ENCODE results near the gene HOXA6.

The HOXA6 gene

DNA sequence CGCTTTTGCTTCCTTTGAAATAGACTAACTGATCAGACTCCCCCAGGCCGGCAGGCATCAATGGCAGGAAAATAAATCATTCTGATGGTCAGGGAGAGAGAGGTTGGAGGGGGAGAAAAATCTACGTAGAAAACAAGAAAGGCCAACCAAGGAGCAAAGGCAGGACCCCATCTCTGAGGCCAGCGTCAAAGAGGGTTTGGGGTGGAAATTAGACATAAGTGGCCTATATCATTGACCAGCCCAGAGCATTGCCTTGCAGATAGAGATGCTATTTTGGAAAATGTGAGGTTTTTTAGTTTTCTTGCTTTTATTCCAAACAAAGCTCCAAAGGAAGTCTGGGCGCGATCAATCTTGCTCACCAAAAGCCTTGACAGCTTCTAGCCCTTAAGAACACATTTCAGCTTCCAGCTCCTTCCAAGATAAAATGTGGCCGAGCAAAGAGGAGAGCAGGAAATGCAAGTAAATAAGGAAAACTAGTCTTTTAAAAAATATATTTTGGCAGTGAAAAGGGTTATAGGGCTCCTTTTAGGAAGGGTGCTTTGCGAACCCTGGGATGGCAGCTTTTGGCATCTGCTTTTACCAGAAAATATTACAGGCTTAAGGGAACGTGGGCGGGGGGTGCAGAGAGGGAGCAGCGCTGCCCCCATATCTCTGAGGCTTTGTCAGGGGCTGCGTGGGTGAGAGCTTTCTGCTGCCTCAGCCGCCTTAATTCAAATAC is 43.1 kb downstream of the HOXA6 start:
- TF ChIP-seq, protein P1, sequence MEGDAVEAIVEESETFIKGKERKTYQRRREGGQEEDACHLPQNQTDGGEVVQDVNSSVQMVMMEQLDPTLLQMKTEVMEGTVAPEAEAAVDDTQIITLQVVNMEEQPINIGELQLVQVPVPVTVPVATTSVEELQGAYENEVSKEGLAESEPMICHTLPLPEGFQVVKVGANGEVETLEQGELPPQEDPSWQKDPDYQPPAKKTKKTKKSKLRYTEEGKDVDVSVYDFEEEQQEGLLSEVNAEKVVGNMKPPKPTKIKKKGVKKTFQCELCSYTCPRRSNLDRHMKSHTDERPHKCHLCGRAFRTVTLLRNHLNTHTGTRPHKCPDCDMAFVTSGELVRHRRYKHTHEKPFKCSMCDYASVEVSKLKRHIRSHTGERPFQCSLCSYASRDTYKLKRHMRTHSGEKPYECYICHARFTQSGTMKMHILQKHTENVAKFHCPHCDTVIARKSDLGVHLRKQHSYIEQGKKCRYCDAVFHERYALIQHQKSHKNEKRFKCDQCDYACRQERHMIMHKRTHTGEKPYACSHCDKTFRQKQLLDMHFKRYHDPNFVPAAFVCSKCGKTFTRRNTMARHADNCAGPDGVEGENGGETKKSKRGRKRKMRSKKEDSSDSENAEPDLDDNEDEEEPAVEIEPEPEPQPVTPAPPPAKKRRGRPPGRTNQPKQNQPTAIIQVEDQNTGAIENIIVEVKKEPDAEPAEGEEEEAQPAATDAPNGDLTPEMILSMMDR (IDR thresholded peaks at IDR 0.05) = no peak
- H3K4me3 ChIP-seq = no peak overlapping the region
- no peak for DNase-seq (ENCODE audit: low spot score)
- no peak overlapping the region for H3K27ac ChIP-seq

DNA sequence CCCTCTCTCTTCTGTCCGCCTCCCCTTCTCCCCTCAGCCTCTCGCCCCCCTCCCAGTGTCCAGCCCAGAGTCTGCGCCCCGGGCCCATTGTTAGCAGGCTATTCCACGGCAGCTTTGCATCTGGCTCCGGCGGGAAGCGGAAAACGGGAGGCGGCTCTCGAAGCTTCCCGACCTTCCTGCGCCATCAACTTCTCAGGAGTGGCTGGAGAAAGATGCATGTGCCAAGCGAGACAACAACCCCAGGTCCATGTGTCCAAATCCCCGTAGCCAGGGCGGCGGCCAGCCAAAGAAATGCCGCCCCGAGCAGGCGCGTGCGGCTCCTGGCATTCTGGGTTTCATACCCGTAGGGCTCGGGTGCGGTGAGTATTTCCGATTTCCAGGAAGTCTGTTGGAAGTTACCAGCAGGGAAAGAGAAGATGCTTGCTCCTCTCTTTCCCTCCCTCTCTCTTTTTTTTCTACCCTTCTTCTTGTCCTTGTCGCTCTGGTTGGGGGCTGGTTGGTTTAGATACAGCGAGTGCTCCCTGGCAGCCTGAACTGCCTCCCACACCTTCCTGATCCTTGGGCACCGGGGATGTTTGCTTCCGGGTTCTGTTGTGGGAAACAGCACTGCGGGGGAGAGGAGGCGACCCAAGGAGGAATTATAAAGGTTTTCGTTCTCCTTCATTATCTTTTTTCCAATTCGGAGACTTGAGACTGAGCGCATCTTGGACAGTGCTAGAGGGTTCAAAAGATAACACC is 43.9 kb downstream of the HOXA6 start:
- Histone ChIP-seq H3K4me3 (peak overlapping the region; percentile 51), H3K27ac (peak overlapping the region in 1 of 2 donors; percentile 40)
- DNase-seq (ENCODE audit: low spot score) = no peak
- TF ChIP-seq, protein P1 (IDR thresholded peaks at IDR 0.05) = no peak

DNA sequence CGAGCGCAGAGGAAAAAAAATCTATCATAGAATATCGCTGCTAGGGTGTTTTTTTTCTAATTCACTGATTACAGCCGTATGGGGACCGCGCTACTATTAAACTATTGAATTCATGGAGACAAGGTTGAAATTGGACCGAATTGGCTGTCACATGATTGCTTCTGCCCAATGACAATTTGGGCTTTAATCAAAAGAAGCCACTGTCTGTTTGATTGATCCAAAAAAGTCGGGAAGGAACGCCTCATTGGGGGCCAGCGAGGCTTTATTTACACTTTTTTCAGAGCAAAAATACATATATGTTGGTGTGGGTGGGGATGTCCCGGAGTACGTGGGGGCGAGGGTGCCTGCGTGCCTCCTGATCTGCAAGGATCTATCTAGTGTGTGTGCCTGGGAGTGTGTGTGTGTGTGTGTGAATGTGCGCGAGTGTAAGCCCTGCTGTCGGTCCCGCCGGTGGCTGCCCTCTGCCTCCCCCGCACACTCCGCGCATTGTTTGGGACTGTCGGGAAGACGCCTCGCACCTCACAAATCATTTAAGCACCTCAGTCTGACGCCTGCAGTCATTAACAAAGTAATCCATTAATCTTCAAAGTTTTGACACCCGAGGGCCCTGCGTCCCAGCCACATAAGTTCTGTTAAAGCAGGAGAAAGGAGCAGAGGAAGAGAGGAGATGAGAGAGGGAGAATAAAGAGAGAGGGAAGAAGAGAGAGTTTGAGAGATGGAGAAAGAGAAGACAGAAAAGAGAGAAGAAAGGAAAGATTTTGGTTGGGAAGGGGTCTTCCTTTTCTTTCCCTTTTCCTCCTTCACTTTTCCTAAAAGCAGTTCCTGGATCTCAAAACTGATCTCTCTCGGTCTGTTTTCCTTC is 44.8 kb downstream of the HOXA6 start, which contains the start of gene HOXA2:
HOXA2 (minus strand) TSS at position 103 of the 862 bp plus-strand sequence. CDS start 183 bp downstream, outside the sequence.
- peak within 1 kb of the TSS; percentile 56 for H3K4me3 ChIP-seq
- H3K27ac ChIP-seq = peak within 1 kb of the TSS in 1 of 2 donors; percentile 57
- TF ChIP-seq, protein P1 (IDR thresholded peaks at IDR 0.05) = no peak
- DNase-seq (ENCODE audit: low spot score) = no peak

DNA sequence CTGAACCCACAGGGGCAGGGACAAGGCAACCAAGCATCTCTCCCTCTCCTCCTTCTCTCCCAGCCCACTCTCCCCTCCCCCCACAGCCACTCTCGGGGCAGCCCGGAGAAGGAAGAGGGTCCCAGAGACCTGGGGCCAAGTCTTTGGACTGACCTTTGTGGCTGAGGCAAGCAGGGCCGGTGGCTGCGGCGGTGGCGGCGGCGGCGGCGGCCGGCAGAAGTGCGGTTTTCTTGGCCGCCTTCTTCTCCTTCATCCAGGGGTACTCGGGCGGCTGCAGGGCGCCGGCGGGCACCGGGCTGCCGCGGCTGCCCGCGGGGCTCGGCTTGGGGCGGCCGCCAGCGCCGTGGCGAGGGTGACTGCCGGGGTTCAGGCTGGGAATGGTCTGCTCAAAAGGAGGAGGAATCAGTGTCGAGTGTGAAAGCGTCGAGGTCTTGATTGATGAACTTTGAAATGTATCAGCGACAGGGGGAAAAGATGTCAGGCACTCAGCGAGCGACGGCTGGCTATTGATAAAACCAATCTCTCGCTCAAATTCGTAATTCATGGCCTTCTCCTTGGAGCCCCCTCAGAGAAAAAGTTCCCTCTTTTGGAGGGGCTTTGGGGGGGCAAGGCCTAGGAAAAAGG is 45.5 kb downstream of the HOXA6 start:
- TF ChIP-seq, protein P1 (IDR thresholded peaks at IDR 0.05) = no peak
- Histone ChIP-seq H3K4me3 (peak overlapping the region; percentile 56), H3K27ac (peak overlapping the region in 1 of 2 donors; percentile 57)
- no peak for DNase-seq (ENCODE audit: low spot score)

DNA sequence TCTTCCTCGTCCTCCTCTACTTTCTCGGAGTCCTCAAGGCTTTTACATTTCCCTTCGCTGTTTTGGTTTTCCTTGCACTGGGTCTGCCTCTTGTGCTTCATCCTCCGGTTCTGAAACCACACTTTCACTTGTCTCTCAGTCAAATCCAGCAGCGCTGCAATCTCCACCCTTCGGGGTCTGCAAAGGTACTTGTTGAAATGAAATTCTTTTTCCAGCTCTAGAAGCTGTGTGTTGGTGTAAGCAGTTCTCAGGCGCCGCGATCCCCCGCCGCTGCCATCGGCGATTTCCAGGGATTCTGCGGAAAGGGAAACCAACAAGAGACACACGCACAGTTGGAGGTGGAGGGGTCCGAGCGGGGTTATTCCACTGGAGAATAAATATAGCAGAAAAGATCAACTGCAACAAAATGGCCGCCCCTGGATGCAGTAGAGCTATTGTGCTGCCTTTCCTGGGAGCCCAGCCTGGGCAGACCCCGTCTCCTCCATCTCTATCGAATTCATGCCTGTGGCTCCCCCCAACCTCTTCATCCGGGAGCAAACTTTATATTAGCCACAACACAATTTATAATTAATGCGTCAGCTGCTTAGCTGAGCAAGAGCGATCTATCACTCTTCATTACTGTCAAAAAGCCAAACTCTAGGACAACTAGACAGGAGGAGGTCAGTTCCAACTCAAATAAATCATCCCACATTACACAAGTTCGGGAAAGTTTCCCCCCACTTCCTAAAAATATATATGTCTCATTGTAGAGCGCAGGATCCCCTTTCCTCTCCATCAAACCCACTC is 46.2 kb downstream of the HOXA6 start:
- DNase-seq (ENCODE audit: low spot score) = no peak
- TF ChIP-seq, protein P1 (IDR thresholded peaks at IDR 0.05) = no peak
- Histone ChIP-seq H3K27ac (peak overlapping the region in 1 of 2 donors; percentile 57), H3K4me3 (peak overlapping the region; percentile 56)

DNA sequence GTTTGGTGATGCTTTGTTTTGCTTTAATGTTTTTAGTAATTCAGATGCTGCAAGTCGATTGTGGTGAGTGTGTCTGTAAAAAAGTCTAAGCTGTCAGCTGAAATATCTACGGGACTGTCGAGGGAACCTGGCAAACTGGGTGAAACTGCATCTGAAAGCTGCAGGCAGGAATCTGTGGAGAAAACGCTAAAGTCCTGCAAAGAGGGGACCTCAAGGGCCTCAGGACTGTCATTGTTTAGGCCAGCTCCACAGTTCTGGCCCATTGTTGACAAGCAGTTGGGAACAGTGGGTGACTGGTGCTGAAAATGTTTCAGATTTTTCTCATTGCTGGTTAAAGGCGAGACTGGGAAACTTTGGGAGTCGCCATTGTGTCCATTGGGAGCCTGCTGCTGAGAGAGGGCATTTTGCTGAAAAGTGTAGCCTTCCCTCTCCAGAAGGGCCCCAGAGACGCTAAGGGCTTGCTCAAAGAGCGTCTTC is 46.8 kb downstream of the HOXA6 start:
- TF ChIP-seq, protein P1 (IDR thresholded peaks at IDR 0.05) = no peak
- Histone ChIP-seq H3K4me3 (peak overlapping the region; percentile 56), H3K27ac (peak overlapping the region in 1 of 2 donors; percentile 57)
- no peak for DNase-seq (ENCODE audit: low spot score)
